Smooth muscle cell (in vitro differentiated cells): Measurements from ENCODE around the gene DHX35. TPM values are rescaled to one million over a fixed set of nuclear protein-coding genes. Genes with fewer than 3 reads are reported as not detected.

ENCODE experiments used
- DNase-seq: peaks from one replicate; lab custom pipeline; 2025; ENCODE audit not compliant: unreplicated experiment; lab: John Stamatoyannopoulos, UW
- H2AFZ ChIP-seq: fragments of 200-600 bp; sonication (generic); 2 replicates; pipeline ENCODE4 v1.6.0; 2016; ENCODE audit warnings: antibody characterized with exemption, low read depth, mild to moderate bottlenecking
- H3F3A ChIP-seq: fragments of 200-600 bp; sonication (generic); 2 replicates; pipeline ENCODE4 v1.6.0; 2017; ENCODE audit warnings: antibody characterized with exemption, low read depth
- H3K27ac ChIP-seq: fragments of 200-600 bp; sonication (generic); 2 replicates; pipeline ENCODE4 v1.5.1; 2016; ENCODE audit warnings: low read depth, mild to moderate bottlenecking
- H3K27me3 ChIP-seq: fragments of 200-600 bp; sonication (generic); 2 replicates; pipeline ENCODE4 v1.6.1; 2016; ENCODE audit warnings: low read depth, mild to moderate bottlenecking
- H3K36me3 ChIP-seq: fragments of 200-600 bp; sonication (generic); 2 replicates; pipeline ENCODE4 v1.5.1; 2016; ENCODE audit warnings: low read depth
- H3K4me1 ChIP-seq: fragments of 200-600 bp; sonication (generic); 2 replicates; pipeline ENCODE4 v1.5.1; 2016; ENCODE audit warnings: low read depth
- H3K4me2 ChIP-seq: fragments of 200-600 bp; sonication (generic); 2 replicates; pipeline ENCODE4 v1.6.0; 2016; ENCODE audit warnings: mild to moderate bottlenecking
- H3K4me3 ChIP-seq: fragments of 200-600 bp; sonication (generic); 2 replicates; pipeline ENCODE4 v1.5.1; 2016; ENCODE audit warnings: mild to moderate bottlenecking
- H3K79me2 ChIP-seq: fragments of 200-600 bp; sonication (generic); 2 replicates; pipeline ENCODE4 v1.6.0; 2016; ENCODE audit warnings: low read depth, mild to moderate bottlenecking
- H3K9ac ChIP-seq: fragments of 200-600 bp; sonication (generic); 2 replicates; pipeline ENCODE4 v1.6.0; 2016; ENCODE audit warnings: low read depth
- H3K9me3 ChIP-seq: fragments of 200-600 bp; sonication (generic); replicated peaks from 2 replicates; pipeline ENCODE4 v1.5.1; 2016; ENCODE audit warnings: low read depth
- H4K20me1 ChIP-seq: fragments of 200-600 bp; sonication (generic); 2 replicates; pipeline ENCODE4 v1.6.0; 2016; ENCODE audit warnings: low read depth
- WGBS: methylation state at CpG from one replicate; pipeline ENCODE4 v1.1.7; 2016; ENCODE audit warnings: low lambda C conversion rate; 5-methylcytosine and 5-hydroxymethylcytosine counted together
- polyA plus RNA-seq: library from polyadenylated mRNA; unstranded; fragments of >200 nt; fragmentation: Nextera tagmentation; extraction: Ambion mirVana; gene quantifications from 2 replicates; pipeline ENCODE4 v1.2.1, GENCODE V29; 2016
- total RNA-seq: library from RNA; depleted of rRNA; stranded (reverse); fragments of >200 nt; gene quantifications from 2 replicates; pipeline ENCODE4 v1.2.3, GENCODE V29; 2014
- TF ChIP-seq, protein P1 (sequence below): fragments of 200-600 bp; sonication (generic); IDR thresholded peaks from 2 replicates; pipeline ENCODE4 v1.5.1; 2017; ENCODE audit warnings: borderline replicate concordance, mild to moderate bottlenecking, antibody characterized with exemption; ENCODE audit not compliant: insufficient read depth, poor library complexity, severe bottlenecking

Gene DHX35
- total and polyA plus RNA-seq, 2 experiments from 2014 or later = 4.5 to 9.5 TPM

DNA sequence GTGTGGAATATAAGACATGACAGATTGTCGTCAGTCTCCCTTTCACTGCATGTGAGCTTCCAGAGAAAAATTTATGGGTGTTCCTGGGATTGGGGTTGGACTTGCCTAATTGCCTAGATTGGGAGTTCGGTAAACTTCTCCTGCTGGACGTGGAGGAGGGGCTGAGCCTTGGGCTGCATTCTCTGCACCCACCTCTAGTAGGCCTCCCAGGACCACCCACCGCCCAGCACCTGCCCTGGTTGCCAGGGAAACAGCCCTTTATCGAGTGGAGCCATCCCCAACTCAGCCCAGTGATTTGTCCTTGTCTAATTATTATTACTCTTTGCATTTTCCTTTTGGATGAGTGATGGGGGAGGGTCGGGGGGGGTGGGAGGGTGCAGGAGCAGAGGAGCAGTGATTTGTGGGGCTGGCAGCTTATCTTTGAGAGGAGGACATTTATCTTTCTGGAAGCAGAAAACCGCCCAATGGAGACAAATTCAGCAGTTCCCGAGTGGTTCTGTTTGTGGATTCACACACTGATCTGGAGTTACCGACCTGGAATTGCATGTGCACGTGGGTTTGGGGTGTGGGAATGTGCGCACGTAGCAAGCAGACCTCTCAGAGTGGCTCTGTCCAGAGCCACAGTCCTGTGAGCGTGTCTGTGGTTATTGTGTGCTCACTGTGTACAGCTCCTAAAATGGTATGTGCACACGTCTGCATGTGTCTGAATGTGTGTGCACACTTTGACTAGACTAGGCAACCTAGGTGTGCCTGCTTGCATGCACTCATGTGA, 104.5 kb downstream of the DHX35 start:
- Histone ChIP-seq H3K4me1 (peaks cover 3% of the 10 kb centered on the region), H2AFZ (no peak overlapping the region), H4K20me1 (no peaks in the 10 kb centered on the region), H3K27ac (no peak overlapping the region), H3K9me3 (no peaks in the 10 kb centered on the region), H3K36me3 (no peaks in the 10 kb centered on the region), H3K9ac (no peak overlapping the region), H3K4me3 (no peak overlapping the region), H3K4me2 (no peak overlapping the region), H3K79me2 (no peaks in the 10 kb centered on the region), H3K27me3 (no peaks in the 10 kb centered on the region), H3F3A (peaks cover 5% of the 10 kb centered on the region)
- 53% methylated on average over 14 of the region's 14 CpGs for WGBS
- TF ChIP-seq, protein P1, sequence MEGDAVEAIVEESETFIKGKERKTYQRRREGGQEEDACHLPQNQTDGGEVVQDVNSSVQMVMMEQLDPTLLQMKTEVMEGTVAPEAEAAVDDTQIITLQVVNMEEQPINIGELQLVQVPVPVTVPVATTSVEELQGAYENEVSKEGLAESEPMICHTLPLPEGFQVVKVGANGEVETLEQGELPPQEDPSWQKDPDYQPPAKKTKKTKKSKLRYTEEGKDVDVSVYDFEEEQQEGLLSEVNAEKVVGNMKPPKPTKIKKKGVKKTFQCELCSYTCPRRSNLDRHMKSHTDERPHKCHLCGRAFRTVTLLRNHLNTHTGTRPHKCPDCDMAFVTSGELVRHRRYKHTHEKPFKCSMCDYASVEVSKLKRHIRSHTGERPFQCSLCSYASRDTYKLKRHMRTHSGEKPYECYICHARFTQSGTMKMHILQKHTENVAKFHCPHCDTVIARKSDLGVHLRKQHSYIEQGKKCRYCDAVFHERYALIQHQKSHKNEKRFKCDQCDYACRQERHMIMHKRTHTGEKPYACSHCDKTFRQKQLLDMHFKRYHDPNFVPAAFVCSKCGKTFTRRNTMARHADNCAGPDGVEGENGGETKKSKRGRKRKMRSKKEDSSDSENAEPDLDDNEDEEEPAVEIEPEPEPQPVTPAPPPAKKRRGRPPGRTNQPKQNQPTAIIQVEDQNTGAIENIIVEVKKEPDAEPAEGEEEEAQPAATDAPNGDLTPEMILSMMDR = no peak
- no peak for DNase-seq

DNA sequence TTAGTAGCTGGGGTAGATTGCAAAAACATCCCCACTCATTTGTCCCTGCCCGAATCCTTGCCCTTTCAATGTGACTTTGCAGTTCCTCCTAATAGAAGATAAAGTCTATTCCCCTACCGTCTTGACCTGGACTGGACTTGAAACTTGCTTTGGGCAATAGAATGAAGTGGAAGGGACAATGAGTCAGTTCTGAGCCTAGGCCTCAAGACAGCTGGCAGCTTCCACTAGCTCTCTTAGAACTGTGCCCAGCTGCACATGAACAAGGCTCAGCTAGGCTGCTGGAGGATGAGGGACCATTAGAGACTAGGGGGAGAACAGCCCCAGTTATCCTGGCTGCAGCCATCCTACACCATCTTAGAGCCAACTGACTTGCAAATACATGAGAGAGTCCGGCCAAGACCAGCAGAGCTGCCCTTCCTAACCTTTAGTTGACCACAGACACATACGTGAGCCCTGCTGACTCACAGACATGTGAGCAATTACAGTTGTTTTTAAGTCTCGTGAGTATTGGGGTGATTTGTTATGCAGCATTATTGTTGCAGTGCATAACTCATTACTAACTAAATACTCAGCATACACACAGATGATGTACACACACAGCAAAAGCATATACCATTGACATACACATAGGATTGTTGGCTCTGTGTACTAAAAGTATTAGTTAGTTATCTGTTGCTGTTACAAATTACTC, 105.5 kb downstream of the DHX35 start:
- Histone ChIP-seq H3K9me3 (no peaks in the 10 kb centered on the region), H3K4me2 (no peak overlapping the region), H3K27ac (no peak overlapping the region), H2AFZ (no peak overlapping the region), H3K4me3 (no peak overlapping the region), H3F3A (peaks cover 5% of the 10 kb centered on the region), H3K79me2 (no peaks in the 10 kb centered on the region), H4K20me1 (no peaks in the 10 kb centered on the region), H3K4me1 (peaks cover 3% of the 10 kb centered on the region), H3K9ac (no peak overlapping the region), H3K27me3 (no peaks in the 10 kb centered on the region), H3K36me3 (no peaks in the 10 kb centered on the region)
- TF ChIP-seq, protein P1 = no peak
- 72% methylated on average over 5 of the region's 5 CpGs for WGBS
- no peak for DNase-seq

DNA sequence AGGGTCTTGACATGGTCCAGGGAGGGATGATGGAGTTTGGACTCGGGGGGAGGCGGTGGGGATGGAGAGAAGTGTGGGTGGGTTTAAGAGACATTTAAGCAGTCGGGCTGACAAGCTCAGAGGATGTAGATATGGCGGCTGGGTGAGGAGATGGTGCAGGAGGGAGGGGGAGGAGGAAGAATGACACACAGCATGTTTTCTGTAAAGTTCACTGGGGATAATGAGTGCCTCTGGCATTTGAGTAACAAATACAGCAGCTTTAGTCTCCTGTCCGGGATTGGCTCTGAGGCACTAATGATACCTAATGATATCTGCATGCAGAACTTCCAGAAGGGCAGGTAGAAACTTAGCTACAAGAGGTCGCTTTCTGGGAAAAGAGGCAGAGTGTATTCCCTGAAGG, 107.8 kb downstream of the DHX35 start:
- Histone ChIP-seq H3K9me3 (no peaks in the 10 kb centered on the region), H2AFZ (no peak overlapping the region), H3K27me3 (no peaks in the 10 kb centered on the region), H3K4me3 (no peak overlapping the region), H3K79me2 (no peaks in the 10 kb centered on the region), H3K4me2 (peak overlapping the region; percentile 66), H3K36me3 (no peaks in the 10 kb centered on the region), H3K9ac (no peak overlapping the region), H3K27ac (peak overlapping the region; percentile 69), H3K4me1 (peaks cover 3% of the 10 kb centered on the region), H4K20me1 (no peaks in the 10 kb centered on the region), H3F3A (peaks cover 5% of the 10 kb centered on the region)
- no peak for DNase-seq
- WGBS = 24% methylated on average over 6 of the region's 6 CpGs
- TF ChIP-seq, protein P1 = no peak
